ENCODE data around the gene STKLD1. TPM values are rescaled to one million over a fixed set of nuclear protein-coding genes. Genes with fewer than 3 reads are reported as not detected.

STKLD1 gene
- polyA plus RNA-seq, 2 of the 4 experiments (the other 2 are of a cell fraction) = 1.1 to 1.2 TPM

GRCh38 chr9:133377721-133378216 is 1.6 kb downstream of the STKLD1 start:
- Histone ChIP-seq H3K9me3 (no peaks in the 10 kb centered on the region), H3K4me2 (peak overlapping the region; percentile 16; the same call in 1 of the 3 replicates), H3K27ac (no peak overlapping the region), H3K4me3 (no peak overlapping the region), H3K4me1 (peaks cover 23% of the 10 kb centered on the region)
- WGBS (ENCODE audit: missing lambda C conversion rate) = 46% methylated on average over 6 of the region's 6 CpGs
- peak in 1 of 2 experiments; percentile 58 for DNase-seq (ENCODE audit: low read depth in 1 of 2, low spot score in 1 of 2)
- ChIA-PET POLR2A (interaction anchor here (1.4 kb wide), 1 partner anchor 30 kb away, joined by 3 read pairs; the partner anchor contains the start of genes MED22 and RPL7A), CTCF (interaction anchor here (0.8 to 2.9 kb wide), 9 partner anchors 9 to 109 kb away, joined by 3 to 9 read pairs (median 4); no protein-coding TSS in a partner anchor)
- ATAC-seq = no peak
- TF ChIP-seq POLR2AphosphoS2 (conservative IDR thresholded peaks at IDR 0.05; ENCODE audit: low read length) (no peak), SMC3 (IDR thresholded peaks at IDR 0.05) (no peak), ESRRA (IDR thresholded peaks at IDR 0.05; ENCODE audit: borderline replicate concordance, low read length) (no peak), HOXB13 (CRISPR knock-in tag; IDR thresholded peaks at IDR 0.05; ENCODE audit: low read depth) (no peak)
- FAIRE-seq = no peak

GRCh38 chr9:133378408-133378962 is 2.3 kb downstream of the STKLD1 start:
- Histone ChIP-seq H3K4me3 (no peak overlapping the region), H3K4me1 (peaks cover 23% of the 10 kb centered on the region), H3K4me2 (peak overlapping the region; percentile 16; the same call in 1 of the 3 replicates), H3K27ac (no peak overlapping the region), H3K9me3 (no peaks in the 10 kb centered on the region)
- CTCF ChIA-PET = interaction anchor here (0.9 to 2.9 kb wide), 8 partner anchors 9 to 108 kb away, joined by 3 to 9 read pairs (median 4); no protein-coding TSS in a partner anchor
- POLR2A ChIA-PET = interaction anchor here (1.4 kb wide), 1 partner anchor 31 kb away, joined by 3 read pairs; the partner anchor contains the start of genes MED22 and RPL7A
- no peak for ATAC-seq
- 73% methylated on average over 1 of the region's 1 CpG for WGBS (ENCODE audit: missing lambda C conversion rate)
- no peak for FAIRE-seq
- TF ChIP-seq, protein P1, sequence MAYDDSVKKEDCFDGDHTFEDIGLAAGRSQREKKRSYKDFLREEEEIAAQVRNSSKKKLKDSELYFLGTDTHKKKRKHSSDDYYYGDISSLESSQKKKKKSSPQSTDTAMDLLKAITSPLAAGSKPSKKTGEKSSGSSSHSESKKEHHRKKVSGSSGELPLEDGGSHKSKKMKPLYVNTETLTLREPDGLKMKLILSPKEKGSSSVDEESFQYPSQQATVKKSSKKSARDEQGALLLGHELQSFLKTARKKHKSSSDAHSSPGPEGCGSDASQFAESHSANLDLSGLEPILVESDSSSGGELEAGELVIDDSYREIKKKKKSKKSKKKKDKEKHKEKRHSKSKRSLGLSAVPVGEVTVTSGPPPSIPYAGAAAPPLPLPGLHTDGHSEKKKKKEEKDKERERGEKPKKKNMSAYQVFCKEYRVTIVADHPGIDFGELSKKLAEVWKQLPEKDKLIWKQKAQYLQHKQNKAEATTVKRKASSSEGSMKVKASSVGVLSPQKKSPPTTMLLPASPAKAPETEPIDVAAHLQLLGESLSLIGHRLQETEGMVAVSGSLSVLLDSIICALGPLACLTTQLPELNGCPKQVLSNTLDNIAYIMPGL (CRISPR knock-in tag; IDR thresholded peaks at IDR 0.05; ENCODE audit: borderline replicate concordance) = no peak
- TF ChIP-seq JUNB (IDR thresholded peaks at IDR 0.05) = no peak
- TF ChIP-seq POLR2A (IDR thresholded peaks at IDR 0.05; ENCODE audit: low read length) = no peak
- no peak for TF ChIP-seq CHD2 (IDR thresholded peaks at IDR 0.05; ENCODE audit: low read length, partially characterized antibody)
- no peak for TF ChIP-seq CEBPB (IDR thresholded peaks at IDR 0.05)
- TF ChIP-seq, protein P2, sequence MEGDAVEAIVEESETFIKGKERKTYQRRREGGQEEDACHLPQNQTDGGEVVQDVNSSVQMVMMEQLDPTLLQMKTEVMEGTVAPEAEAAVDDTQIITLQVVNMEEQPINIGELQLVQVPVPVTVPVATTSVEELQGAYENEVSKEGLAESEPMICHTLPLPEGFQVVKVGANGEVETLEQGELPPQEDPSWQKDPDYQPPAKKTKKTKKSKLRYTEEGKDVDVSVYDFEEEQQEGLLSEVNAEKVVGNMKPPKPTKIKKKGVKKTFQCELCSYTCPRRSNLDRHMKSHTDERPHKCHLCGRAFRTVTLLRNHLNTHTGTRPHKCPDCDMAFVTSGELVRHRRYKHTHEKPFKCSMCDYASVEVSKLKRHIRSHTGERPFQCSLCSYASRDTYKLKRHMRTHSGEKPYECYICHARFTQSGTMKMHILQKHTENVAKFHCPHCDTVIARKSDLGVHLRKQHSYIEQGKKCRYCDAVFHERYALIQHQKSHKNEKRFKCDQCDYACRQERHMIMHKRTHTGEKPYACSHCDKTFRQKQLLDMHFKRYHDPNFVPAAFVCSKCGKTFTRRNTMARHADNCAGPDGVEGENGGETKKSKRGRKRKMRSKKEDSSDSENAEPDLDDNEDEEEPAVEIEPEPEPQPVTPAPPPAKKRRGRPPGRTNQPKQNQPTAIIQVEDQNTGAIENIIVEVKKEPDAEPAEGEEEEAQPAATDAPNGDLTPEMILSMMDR (IDR thresholded peaks at IDR 0.05) = no peak
- no peak for TF ChIP-seq E2F6 (IDR thresholded peaks at IDR 0.05; ENCODE audit: borderline replicate concordance, low read depth)
- TF ChIP-seq, protein P3, sequence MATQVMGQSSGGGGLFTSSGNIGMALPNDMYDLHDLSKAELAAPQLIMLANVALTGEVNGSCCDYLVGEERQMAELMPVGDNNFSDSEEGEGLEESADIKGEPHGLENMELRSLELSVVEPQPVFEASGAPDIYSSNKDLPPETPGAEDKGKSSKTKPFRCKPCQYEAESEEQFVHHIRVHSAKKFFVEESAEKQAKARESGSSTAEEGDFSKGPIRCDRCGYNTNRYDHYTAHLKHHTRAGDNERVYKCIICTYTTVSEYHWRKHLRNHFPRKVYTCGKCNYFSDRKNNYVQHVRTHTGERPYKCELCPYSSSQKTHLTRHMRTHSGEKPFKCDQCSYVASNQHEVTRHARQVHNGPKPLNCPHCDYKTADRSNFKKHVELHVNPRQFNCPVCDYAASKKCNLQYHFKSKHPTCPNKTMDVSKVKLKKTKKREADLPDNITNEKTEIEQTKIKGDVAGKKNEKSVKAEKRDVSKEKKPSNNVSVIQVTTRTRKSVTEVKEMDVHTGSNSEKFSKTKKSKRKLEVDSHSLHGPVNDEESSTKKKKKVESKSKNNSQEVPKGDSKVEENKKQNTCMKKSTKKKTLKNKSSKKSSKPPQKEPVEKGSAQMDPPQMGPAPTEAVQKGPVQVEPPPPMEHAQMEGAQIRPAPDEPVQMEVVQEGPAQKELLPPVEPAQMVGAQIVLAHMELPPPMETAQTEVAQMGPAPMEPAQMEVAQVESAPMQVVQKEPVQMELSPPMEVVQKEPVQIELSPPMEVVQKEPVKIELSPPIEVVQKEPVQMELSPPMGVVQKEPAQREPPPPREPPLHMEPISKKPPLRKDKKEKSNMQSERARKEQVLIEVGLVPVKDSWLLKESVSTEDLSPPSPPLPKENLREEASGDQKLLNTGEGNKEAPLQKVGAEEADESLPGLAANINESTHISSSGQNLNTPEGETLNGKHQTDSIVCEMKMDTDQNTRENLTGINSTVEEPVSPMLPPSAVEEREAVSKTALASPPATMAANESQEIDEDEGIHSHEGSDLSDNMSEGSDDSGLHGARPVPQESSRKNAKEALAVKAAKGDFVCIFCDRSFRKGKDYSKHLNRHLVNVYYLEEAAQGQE (IDR thresholded peaks at IDR 0.05) = no peak
- TF ChIP-seq HDAC2 (IDR thresholded peaks at IDR 0.05) = no peak
- no peak for DNase-seq (ENCODE audit: low read depth in 1 of 2, low spot score in 1 of 2)

All from A549 (cell line).